Activated T-cell treated with anti-CD3 and anti-CD28 coated beads, Interleukin-2, amount 50 U/mL, for 24 hours (primary cell): ENCODE results near the gene WDFY4.

ENCODE experiments used
- DNase-seq: peaks from one replicate; pipeline ENCODE4 v3.0.0-alpha.2; 2020
- H3K27ac Mint-ChIP-seq: 2 replicates; pipeline ENCODE4 v1.8.0; 2020; ENCODE audit warnings: mild to moderate bottlenecking, mixed read lengths
- H3K27me3 Mint-ChIP-seq: 2 replicates; pipeline ENCODE4 v1.8.0; 2020; ENCODE audit warnings: mixed read lengths
- H3K36me3 Mint-ChIP-seq: 2 replicates; pipeline ENCODE4 v1.8.0; 2020; ENCODE audit warnings: low read depth, mixed read lengths
- H3K4me1 Mint-ChIP-seq: 2 replicates; pipeline ENCODE4 v1.8.0; 2020; ENCODE audit warnings: low read depth, mixed read lengths
- H3K4me3 Mint-ChIP-seq: 2 replicates; pipeline ENCODE4 v1.8.0; 2020; ENCODE audit warnings: mild to moderate bottlenecking, moderate library complexity, mixed read lengths
- H3K9me3 Mint-ChIP-seq: 2 replicates; pipeline ENCODE4 v1.8.0; 2020; ENCODE audit warnings: mixed read lengths

WDFY4 gene

GRCh38 chr10:48704156-48704555, 19.5 kb downstream of the WDFY4 start:
- H3K27me3 Mint-ChIP-seq: peaks cover 21% of the 10 kb centered on the region
- no peak overlapping the region for H3K4me3 Mint-ChIP-seq
- no peaks in the 10 kb centered on the region for H3K9me3 Mint-ChIP-seq
- no peak overlapping the region for H3K27ac Mint-ChIP-seq
- no peaks in the 10 kb centered on the region for H3K4me1 Mint-ChIP-seq
- no peak for DNase-seq
- no peaks in the 10 kb centered on the region for H3K36me3 Mint-ChIP-seq

DNA sequence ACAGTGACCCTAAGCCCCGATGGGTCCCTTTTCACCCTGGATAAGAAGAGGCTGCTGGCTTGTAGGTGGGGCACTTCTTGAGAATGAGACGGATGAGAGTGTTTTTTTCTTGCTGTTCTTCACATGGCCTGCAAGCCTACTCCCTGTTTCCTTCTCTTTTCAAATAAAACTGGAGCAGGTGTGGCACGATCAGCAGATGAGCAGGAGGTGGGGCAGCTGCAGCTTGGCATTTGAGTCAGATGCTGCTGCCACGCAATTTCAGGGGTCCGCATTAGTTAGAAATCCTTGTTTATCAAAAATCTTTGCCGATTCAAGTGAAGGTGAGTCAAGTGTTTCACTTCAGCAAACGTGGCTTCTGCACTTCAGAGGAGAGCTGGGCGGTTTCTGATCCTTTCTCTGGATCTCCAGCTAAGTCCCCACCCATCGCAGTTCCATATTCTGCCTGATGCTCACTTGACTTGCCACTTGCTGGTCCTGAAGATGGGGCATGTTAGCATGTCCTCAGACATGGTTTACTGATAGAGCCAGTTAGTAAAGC, 20.8 kb downstream of the WDFY4 start:
- Mint-ChIP-seq H3K36me3 (no peaks in the 10 kb centered on the region), H3K4me1 (no peaks in the 10 kb centered on the region)
- no peak for DNase-seq

DNA sequence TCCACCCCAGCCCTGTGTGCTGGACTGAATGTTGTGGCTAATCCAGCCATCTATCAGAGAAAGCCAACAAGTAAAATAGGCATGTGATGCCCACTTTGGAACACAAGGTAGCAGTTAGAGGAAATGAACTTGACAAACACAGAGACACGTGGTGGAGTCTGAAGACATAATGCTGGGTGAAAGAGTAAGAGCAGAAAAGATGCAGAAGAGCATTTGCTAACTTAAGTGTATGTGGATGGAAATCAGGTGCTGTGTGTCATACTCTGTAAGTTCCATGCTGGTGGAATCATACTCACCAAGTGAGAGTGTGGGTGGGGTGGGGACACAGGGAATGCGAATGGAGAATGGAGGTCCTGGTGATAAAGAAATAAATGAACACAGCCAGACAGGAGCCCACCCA, 22.8 kb downstream of the WDFY4 start:
- Mint-ChIP-seq H3K9me3 (no peaks in the 10 kb centered on the region), H3K4me3 (no peak overlapping the region), H3K27me3 (peaks cover 19% of the 10 kb centered on the region), H3K4me1 (no peaks in the 10 kb centered on the region), H3K36me3 (no peaks in the 10 kb centered on the region), H3K27ac (no peak overlapping the region)
- no peak for DNase-seq

More for the DNA sequence above, 20.8 kb downstream of the WDFY4 start:
- Mint-ChIP-seq H3K27ac (no peak overlapping the region), H3K27me3 (peaks cover 21% of the 10 kb centered on the region), H3K4me3 (no peak overlapping the region), H3K9me3 (no peaks in the 10 kb centered on the region)

DNA sequence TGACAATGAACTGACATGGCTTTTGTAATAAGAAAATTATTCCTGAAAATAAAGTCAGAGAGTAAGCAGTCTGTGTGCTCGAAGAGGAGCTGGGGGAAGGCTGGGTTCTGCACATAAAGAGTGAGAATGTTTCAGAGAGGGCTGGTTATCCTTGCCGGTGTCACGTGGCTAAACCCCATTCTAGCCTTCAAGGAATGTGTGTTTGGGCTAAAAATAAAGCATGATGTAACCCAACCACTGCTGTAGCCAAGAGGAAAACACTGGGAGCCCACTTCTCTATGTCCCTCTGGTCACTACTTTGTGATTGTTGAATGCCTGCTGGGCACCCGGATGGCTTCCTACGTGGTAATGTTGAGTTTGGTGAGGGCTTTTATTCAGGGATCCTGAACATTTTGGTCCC, 23.5 kb downstream of the WDFY4 start:
- Mint-ChIP-seq H3K27me3 (peaks cover 18% of the 10 kb centered on the region), H3K9me3 (no peaks in the 10 kb centered on the region), H3K27ac (no peak overlapping the region), H3K4me3 (no peak overlapping the region), H3K36me3 (no peaks in the 10 kb centered on the region), H3K4me1 (no peaks in the 10 kb centered on the region)
- no peak for DNase-seq

DNA sequence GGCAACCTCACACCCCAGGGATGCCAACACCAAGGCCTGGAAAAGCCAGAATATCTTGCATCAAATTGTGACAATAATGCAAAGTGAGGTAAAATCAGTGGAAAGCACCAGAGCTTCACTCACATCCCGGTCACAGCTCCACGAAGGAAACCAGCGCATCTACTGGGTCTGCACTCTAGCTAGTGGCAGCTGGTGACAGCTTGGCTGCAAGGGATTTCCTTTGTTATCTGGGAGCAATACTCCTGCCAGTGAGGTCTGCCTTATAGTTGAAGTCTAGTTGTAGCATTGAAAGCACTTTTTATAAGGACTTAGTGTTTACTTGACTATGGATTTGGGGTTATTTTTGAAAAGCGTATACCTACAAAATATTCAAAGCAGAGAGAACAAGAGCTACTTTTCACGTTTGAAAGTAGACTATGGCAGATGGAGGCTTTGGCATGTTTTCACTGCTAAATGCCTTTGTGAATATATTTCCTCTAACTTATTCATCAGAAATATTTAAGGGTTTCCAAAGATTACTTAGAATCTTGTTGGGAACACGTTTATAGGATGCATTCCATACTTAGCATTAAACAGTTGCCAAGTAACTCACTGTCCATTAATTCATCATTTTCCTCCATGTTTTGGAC, 26.1 kb downstream of the WDFY4 start:
- H3K4me1 Mint-ChIP-seq: no peaks in the 10 kb centered on the region
- DNase-seq: no peak
- peaks cover 14% of the 10 kb centered on the region for H3K9me3 Mint-ChIP-seq
- peaks cover 12% of the 10 kb centered on the region for H3K27me3 Mint-ChIP-seq
- no peak overlapping the region for H3K27ac Mint-ChIP-seq
- no peak overlapping the region for H3K4me3 Mint-ChIP-seq
- no peaks in the 10 kb centered on the region for H3K36me3 Mint-ChIP-seq

- H3K27me3 Mint-ChIP-seq: peaks cover 6% of the 10 kb centered on the region
- no peak overlapping the region for H3K27ac Mint-ChIP-seq
- H3K4me1 Mint-ChIP-seq: no peaks in the 10 kb centered on the region
- no peak overlapping the region for H3K4me3 Mint-ChIP-seq
- H3K9me3 Mint-ChIP-seq: peaks cover 14% of the 10 kb centered on the region
- no peak for DNase-seq
- H3K36me3 Mint-ChIP-seq: no peaks in the 10 kb centered on the region
These were observed 27.2 kb downstream of the WDFY4 start for GRCh38 chr10:48711830-48712229.

GRCh38 chr10:48714088-48714487, 29.4 kb downstream of the WDFY4 start:
- H3K4me3 Mint-ChIP-seq: no peak overlapping the region
- DNase-seq: no peak
- H3K36me3 Mint-ChIP-seq: no peaks in the 10 kb centered on the region
- H3K4me1 Mint-ChIP-seq: no peaks in the 10 kb centered on the region
- H3K27me3 Mint-ChIP-seq: no peaks in the 10 kb centered on the region
- no peak overlapping the region for H3K27ac Mint-ChIP-seq
- peaks cover 14% of the 10 kb centered on the region for H3K9me3 Mint-ChIP-seq

GRCh38 chr10:48716416-48716815, 31.7 kb downstream of the WDFY4 start:
- H3K4me3 Mint-ChIP-seq: no peak overlapping the region
- H3K4me1 Mint-ChIP-seq: no peaks in the 10 kb centered on the region
- no peaks in the 10 kb centered on the region for H3K36me3 Mint-ChIP-seq
- H3K27me3 Mint-ChIP-seq: no peaks in the 10 kb centered on the region
- DNase-seq: no peak
- peaks cover 14% of the 10 kb centered on the region for H3K9me3 Mint-ChIP-seq
- H3K27ac Mint-ChIP-seq: no peak overlapping the region

- H3K9me3 Mint-ChIP-seq: no peaks in the 10 kb centered on the region
- no peaks in the 10 kb centered on the region for H3K4me1 Mint-ChIP-seq
- no peak overlapping the region for H3K27ac Mint-ChIP-seq
- H3K27me3 Mint-ChIP-seq: no peaks in the 10 kb centered on the region
- H3K36me3 Mint-ChIP-seq: no peaks in the 10 kb centered on the region
- H3K4me3 Mint-ChIP-seq: no peak overlapping the region
- DNase-seq: no peak
These were observed 35.9 kb downstream of the WDFY4 start for GRCh38 chr10:48720611-48721010.

GRCh38 chr10:48722153-48723145, 37.8 kb downstream of the WDFY4 start:
- Mint-ChIP-seq H3K4me3 (no peak overlapping the region), H3K27me3 (no peaks in the 10 kb centered on the region), H3K36me3 (no peaks in the 10 kb centered on the region), H3K4me1 (no peaks in the 10 kb centered on the region), H3K9me3 (no peaks in the 10 kb centered on the region), H3K27ac (no peak overlapping the region)
- DNase-seq: no peak

- Mint-ChIP-seq H3K4me1 (no peaks in the 10 kb centered on the region), H3K36me3 (no peaks in the 10 kb centered on the region)
These were observed 39.5 kb downstream of the WDFY4 start for GRCh38 chr10:48724127-48724526.

GRCh38 chr10:48725708-48726107, 41.0 kb downstream of the WDFY4 start:
- Mint-ChIP-seq H3K4me3 (no peak overlapping the region), H3K9me3 (no peaks in the 10 kb centered on the region), H3K27me3 (no peaks in the 10 kb centered on the region), H3K27ac (no peak overlapping the region), H3K36me3 (no peaks in the 10 kb centered on the region), H3K4me1 (no peaks in the 10 kb centered on the region)
- no peak for DNase-seq

More at GRCh38 chr10:48724127-48724526, 39.5 kb downstream of the WDFY4 start:
- H3K27me3 Mint-ChIP-seq: no peaks in the 10 kb centered on the region
- H3K4me3 Mint-ChIP-seq: no peak overlapping the region
- DNase-seq: no peak
- H3K27ac Mint-ChIP-seq: no peak overlapping the region
- no peaks in the 10 kb centered on the region for H3K9me3 Mint-ChIP-seq

GRCh38 chr10:48727866-48728265, 43.2 kb downstream of the WDFY4 start:
- no peak for DNase-seq
- Mint-ChIP-seq H3K27me3 (no peaks in the 10 kb centered on the region), H3K36me3 (no peaks in the 10 kb centered on the region), H3K4me3 (no peak overlapping the region), H3K27ac (no peak overlapping the region), H3K9me3 (no peaks in the 10 kb centered on the region), H3K4me1 (no peaks in the 10 kb centered on the region)

DNA sequence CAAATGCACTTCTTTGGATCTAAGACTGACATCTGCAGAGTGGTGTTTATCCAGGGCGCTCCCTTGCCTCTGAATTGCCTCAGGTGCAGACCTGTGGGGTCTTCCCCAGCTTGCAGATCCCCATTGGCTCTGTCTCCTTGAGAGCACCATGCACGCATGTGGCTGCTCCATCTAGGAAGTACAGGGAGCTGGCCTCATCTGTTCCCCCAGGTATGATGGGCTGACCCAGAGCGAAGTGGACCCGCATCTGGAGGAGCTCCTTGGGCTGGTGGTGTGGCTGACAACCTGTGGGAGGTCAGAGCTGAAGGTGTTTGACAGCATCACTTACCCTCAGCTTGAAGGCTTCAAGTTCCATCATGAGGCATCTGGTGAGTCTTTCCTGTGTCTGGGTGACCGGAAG, 44.5 kb downstream of the WDFY4 start:
- Mint-ChIP-seq H3K27ac (no peak overlapping the region), H3K4me1 (no peaks in the 10 kb centered on the region), H3K36me3 (no peaks in the 10 kb centered on the region), H3K27me3 (no peaks in the 10 kb centered on the region), H3K9me3 (no peaks in the 10 kb centered on the region), H3K4me3 (no peak overlapping the region)
- DNase-seq: no peak

- Mint-ChIP-seq H3K27ac (no peak overlapping the region), H3K36me3 (no peaks in the 10 kb centered on the region), H3K4me3 (no peak overlapping the region), H3K27me3 (no peaks in the 10 kb centered on the region), H3K4me1 (no peaks in the 10 kb centered on the region), H3K9me3 (no peaks in the 10 kb centered on the region)
- no peak for DNase-seq
These were observed 45.3 kb downstream of the WDFY4 start for GRCh38 chr10:48729941-48730457.
